CD4-positive, alpha-beta T cell treated with Interferon gamma for 1 hour (primary cell): ENCODE data around the gene GPR89A.
"Not testable (repeated sequence)": the region's sequence is repeated elsewhere in the genome, so short reads cannot be mapped to it uniquely, and the experiment has no call there.

ENCODE experiments used
- DNase-seq: peaks from one replicate; pipeline ENCODE4 v3.0.0-alpha.2; 2020

Gene GPR89A

DNA sequence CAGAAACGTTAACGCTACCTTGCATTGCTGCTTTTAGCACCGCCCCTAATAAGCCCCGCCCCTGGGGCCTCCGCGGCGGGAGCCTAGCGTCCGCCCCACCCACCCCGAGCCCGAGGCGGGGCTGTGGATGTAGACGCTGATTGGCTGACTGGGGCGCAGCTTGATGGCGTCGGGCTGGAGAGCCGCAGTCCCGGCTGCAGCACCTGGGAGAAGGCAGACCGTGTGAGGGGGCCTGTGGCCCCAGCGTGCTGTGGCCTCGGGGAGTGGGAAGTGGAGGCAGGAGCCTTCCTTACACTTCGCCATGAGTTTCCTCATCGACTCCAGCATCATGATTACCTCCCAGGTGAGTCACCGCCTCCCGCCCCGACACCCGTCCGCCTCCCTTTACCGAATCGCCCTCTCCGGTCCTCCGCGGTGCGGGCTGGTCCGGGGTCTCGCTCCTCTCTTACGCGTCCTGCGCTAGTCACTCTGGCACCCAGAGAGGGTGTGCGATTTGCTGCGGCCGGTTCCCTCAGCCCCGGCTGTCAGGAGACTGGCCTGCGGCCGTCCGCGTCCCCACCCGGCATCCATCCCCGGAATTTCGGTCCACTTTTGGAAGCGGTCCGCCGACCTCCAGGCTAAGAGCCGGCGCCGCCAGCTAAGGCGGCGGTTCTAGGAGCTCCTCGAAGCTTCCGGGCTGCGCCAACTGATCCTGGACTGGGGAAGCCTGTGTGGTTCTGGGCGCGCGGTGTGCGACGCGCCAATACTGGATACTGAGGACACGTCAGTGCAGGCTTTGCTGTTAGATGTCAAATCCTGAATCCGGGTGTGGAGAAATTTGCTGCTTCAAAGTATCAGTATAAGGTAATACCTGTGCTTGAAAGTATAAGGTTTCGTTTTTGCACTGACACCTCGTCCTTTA, at the start of gene GPR89A:
Gene GPR89A, plus strand, starts transcription at position 156 of the 901 bp plus-strand sequence. Its CDS starts 146 bp downstream, at position 302.
- DNase-seq: peak; percentile 95

DNA sequence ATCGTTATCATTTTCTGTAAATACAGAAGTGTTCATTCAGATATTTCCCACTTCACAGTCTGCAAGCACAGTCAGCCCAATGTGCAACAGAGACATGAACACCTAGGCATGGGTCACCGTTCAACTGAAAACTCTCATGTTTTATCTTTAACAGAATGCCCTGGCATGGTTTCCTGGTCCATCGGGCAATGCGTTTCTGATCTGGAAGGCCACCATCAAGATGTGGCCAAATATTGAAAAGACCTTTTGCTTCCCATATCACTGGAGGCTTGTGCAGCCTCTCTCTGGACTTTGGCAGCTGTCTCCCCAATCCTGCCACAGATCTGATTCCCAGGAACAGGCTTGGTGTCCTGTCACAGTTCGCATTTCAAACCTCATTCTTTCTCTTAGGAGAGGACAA, 21.0 kb upstream of the GPR89A start:
- DNase-seq: not testable (repeated sequence)

DNA sequence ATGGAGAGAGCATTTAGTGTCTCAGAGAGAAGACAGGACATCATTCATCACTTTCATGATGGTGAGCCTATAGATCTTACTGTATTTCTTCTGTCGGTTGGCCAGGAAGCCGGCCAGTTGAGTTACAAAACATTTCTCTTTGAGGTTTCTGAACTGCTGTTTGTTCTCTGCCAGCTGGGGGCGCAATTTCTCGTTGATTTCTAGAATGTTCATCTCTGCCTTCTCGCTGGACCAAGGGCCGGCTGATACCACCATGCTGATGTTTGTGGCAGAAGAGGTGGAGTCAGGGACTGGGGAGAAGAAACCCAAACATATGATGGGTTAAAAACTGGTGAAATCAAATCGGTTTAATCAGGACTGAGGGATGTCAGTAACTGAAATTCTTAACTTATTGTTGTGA, 17.0 kb upstream of the GPR89A start:
- DNase-seq: peak; percentile 4

- not testable (repeated sequence) for DNase-seq
Measured at GRCh38 chr1:145592347-145592746, 15.4 kb upstream of the GPR89A start.

GRCh38 chr1:145595421-145595820, 12.4 kb upstream of the GPR89A start:
- DNase-seq: not testable (repeated sequence)

- DNase-seq: not testable (repeated sequence)
Measured at GRCh38 chr1:145596236-145596635, 11.6 kb upstream of the GPR89A start.

- DNase-seq: not testable (repeated sequence)
Measured at GRCh38 chr1:145599426-145599825, 8.4 kb upstream of the GPR89A start.

GRCh38 chr1:145601593-145601992, 6.2 kb upstream of the GPR89A start:
- no peak for DNase-seq

DNA sequence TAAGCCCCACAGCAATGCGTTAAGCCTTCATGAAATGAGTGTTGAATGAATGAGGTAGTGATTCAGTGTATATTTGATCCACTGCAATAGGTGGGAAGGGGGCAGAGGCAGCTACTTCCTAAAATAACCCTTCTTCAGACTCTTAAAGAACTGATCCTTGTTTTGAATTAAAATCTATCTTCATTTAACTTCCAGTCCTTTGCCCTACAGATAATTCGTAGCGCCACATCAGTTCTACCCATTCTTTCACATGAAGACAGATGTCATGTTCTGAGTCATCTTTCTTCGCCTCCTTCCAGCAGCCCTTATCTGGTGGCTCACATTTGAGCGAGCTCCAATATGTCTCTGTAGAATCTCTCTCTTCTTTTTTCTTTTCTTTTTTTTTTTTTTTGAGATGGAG, 948 bp upstream of the GPR89A start:
- DNase-seq: not testable (repeated sequence)

DNA sequence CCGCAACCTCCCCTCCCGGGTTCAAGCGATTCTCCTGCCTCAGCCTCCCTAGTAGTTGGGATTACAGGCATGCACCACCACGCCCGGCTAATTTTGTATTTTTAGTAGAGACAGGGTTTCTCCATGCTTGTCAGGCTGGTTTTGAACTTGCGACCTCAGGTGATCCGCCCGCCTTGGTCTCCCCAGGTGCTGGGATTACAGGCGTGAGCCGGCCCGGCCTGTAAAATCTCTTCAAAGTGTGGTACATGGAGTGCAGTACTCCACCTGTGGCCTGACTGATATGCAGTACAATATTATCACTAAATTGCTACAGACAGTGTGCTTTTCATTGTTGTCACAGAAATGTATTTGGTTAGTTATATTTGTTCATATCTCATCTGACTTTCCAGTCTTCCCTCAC, 499 bp upstream of the GPR89A start:
- DNase-seq: not testable (repeated sequence)

GRCh38 chr1:145610744-145611143, 3.0 kb downstream of the GPR89A start:
- DNase-seq: not testable (repeated sequence)

- DNase-seq: not testable (repeated sequence)
Measured at GRCh38 chr1:145620073-145620472, 12.3 kb downstream of the GPR89A start.

- not testable (repeated sequence) for DNase-seq
Measured at GRCh38 chr1:145622177-145622576, 14.4 kb downstream of the GPR89A start.

GRCh38 chr1:145636237-145636636, 28.4 kb downstream of the GPR89A start:
- not testable (repeated sequence) for DNase-seq

DNA sequence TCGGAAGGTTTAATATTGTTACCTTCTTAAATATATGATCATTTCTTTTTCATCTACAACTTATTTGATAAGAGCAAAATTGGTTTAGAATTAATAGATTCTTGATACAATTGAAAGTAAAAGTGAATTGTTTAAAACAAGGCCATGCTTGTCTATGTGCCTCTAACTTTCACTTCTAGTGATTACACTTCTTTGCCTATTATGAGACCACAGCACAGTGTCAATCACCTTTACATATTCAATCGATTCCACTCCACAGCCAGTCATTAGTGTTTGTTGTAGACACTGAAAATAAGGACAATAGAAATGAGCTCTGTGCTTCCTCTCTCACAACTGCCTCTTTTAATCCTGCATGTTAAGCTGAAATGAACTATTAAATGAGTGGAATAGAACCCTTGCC, 34.1 kb downstream of the GPR89A start:
- DNase-seq: not testable (repeated sequence)

DNA sequence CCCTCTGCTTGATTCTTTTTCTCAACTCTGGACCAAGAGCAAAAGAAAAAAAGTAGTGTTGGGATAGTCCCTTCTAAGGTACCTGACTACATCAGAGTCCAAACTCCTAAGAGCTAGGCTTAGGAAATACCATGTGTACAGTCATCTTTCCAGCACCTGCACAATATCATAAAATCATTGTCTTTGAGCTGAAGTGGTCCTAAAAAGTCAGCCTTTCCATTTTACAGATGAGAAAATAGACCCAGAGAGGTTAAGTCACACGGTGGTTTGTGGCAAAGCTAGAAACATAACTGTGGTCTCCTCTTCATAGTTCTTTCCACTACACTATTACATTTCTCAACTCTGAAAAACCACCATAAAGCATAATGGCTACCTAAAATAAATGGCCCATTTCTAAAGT, 36.2 kb downstream of the GPR89A start:
- DNase-seq: not testable (repeated sequence)

DNA sequence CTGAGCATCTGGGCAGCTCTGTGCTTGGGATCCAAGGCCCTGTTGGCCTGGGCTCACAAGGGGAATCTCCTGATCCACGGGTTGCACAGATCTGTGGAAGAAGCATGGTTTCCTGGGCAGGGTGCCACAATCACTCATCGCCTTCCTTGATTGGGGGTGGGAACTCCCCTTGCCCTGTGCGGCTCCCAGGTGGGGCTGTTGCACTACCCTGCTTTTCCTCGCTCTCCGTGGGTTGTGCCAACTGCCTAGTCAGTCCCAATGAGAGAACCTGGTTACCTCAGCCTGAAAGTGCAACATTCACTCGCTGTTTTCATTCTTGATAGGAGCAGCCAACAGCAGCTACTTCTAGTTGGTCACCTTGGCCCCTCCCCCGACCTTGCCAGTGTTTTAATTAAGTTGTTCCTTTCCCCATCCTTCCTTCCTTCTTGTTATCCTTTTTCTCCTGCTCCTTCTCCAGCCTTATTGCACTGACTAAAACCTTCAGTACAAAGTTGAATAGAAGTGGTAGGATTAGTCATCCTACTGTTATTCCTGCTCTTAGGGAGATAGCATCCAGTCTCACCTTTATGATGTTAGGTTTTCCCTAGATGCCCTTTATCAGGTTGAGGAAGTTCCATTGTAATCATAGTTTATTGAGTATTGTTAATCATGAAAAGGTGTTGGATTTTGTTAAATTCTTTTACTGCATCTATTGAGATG, 48.6 kb downstream of the GPR89A start:
- DNase-seq: not testable (repeated sequence)

DNA sequence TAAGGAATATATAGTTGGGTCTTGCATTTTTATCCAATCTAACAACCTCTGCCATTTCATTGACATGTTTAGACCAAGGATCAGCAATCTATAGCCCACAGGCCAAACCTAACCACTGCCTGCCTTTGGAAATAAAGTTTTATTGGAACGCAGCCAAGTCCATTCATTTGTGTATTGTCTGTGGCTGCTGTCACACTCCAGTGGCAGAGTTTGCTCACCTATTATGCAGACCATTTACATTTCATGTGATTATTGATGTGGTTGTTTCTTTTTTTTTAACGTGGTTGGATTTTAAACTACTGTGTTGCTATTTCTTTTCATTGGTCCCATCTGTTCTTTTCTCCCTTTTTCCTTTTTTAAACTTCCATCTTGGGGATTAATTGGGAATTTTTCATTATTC, 54.7 kb downstream of the GPR89A start:
- not testable (repeated sequence) for DNase-seq

DNA sequence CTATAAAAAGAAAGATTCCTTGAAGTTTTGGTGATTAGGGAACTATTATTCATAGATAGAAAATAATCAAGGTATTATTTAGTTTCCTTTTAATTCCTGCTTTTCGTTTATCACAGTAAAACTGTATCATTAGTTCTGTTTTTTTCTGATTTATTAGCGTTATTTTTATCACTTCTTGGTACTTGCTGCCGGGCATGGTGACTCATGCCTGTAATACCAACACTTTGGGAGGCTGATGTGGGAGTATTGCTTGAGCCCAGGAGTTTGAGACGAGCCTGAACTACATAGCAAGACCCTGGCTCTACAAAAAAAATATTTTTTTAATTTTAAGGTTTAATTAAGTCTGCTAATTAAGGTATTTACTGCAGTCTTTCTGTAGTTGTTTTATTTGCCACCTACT, 57.2 kb downstream of the GPR89A start:
- not testable (repeated sequence) for DNase-seq

DNA sequence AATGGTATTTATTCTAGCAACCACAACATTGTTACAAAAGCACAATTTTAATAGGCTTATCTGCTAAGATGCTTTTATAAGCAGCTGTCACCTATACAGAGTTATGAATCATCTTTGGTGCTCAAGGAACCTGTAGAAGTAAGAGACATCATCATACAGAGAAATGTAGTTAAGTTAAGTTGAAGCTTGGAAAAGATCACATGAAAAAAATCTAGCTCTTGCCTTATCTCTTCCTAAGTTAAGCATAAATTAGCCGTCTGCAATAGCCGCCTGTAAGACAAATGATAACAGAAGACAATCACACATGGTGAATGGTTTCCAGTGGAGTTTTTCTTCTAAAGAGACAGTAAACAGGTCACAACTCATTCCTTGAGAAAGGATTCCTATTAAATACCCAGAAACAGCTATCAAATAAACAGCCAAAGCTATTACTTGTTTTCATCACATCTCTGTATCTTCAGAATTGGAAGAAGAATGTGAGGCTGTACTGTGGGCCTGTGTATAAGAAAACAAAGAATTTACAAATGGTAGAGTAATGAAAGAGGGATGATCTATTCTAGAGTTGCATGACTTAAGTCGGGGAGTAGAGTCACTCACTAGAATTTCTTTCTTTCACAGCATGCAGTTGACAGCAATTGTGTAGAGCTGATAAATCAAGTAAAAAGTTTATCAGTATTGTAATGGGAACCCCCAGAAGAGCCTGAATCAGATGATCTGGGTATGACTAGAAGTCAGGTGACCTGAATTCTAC, 63.4 kb downstream of the GPR89A start:
- DNase-seq: not testable (repeated sequence)

GRCh38 chr1:145673217-145673616, 65.4 kb downstream of the GPR89A start:
- not testable (repeated sequence) for DNase-seq

DNA sequence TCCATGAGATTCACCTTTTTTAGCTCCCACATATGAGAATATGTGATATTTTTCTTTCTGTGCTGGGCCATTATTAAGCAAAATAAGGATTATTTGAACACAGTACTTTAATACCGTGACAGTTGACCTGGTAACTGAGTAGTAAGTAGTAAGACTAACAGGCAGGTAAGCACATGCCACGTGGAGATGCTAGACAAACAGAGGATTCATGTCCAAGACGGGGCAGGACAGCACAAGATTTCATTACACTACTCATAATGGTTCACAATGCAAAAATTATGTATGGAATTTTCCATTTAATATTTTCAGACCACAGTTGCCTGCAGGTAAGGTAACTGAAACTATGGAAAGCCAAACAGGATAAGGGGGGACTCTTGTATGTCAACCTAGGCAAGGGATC, 77.1 kb downstream of the GPR89A start:
- not testable (repeated sequence) for DNase-seq

DNA sequence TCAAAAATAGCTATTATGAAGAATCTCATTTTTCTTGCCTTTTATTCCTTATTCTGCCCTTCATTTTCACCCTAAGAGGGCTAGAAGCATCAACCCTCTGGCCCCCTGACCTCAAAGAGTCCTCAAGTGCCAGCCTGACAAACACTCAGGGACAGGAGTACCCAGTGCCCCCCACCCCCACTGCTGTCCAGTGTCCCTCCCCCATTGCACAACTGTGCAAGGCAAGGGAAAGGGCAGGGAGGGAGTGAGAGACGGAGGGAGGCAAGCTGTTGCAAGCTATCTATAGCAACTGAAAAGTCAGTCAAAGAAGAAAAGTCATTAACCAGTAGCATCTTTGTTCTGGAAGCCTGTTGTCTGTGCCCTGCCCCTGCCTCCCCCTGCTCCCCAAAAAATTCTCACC, 78.3 kb downstream of the GPR89A start:
- not testable (repeated sequence) for DNase-seq
